Panc1 (cell line): Measurements from ENCODE around the gene GPRC5C. TPM values are rescaled to one million over a fixed set of nuclear protein-coding genes. Genes with fewer than 3 reads are reported as not detected.

Experiments
- ATAC-seq: fragments of 200-7000 bp; cut with Tn5 transposase; 2 replicates; pipeline ENCODE4 v1.9.1; 2020; ENCODE audit warnings: mild to moderate bottlenecking, moderate library complexity
- BruUV-seq: library from RNA; stranded (reverse); fragments of 400-500 nt; replicated peaks from 2 replicates; lab custom pipeline; 2021; lab: Mats Ljungman, UMichigan
- CTCF ChIA-PET: fragments of 300-600 bp; sonication (Branson Sonifier 250); formaldehyde crosslinking; loops from one replicate; lab custom pipeline; 2022; ENCODE audit warnings: antibody characterized with exemption; lab: Charles Lee
- POLR2A ChIA-PET: fragments of 300-600 bp; sonication (Branson Sonifier 250); formaldehyde crosslinking; loops from one replicate; lab custom pipeline; 2022; ENCODE audit warnings: antibody characterized with exemption; lab: Charles Lee
- DNase-seq: peaks from one replicate; pipeline ENCODE4 v3.0.0-alpha.2; 2010; ENCODE audit warnings: low read depth, low spot score
- H3K27ac ChIP-seq: 2 replicates; pipeline ENCODE4 v1.5.1; 2011; ENCODE audit warnings: mild to moderate bottlenecking, low read length, inconsistent platforms
- H3K27me3 ChIP-seq: fragments of 200-500 bp; sonication (Bioruptor generic); 2 replicates; pipeline ENCODE4 v1.6.0; 2014; ENCODE audit warnings: low read length, inconsistent platforms; ENCODE audit not compliant: control insufficient read depth, insufficient read depth
- H3K36me3 ChIP-seq: fragments of 200-500 bp; sonication (Bioruptor generic); 2 replicates; pipeline ENCODE4 v1.5.1; 2014; ENCODE audit warnings: inconsistent platforms, mild to moderate bottlenecking, low read length, moderate library complexity; ENCODE audit not compliant: control insufficient read depth, insufficient read depth
- H3K4me1 ChIP-seq: 2 replicates; pipeline ENCODE4 v1.5.1; 2011; ENCODE audit warnings: inconsistent platforms, mild to moderate bottlenecking, low read length, moderate library complexity; ENCODE audit not compliant: control insufficient read depth, insufficient read depth
- H3K4me3 ChIP-seq, 2 experiments: 2 replicates each; pipeline ENCODE4 v1.5.1; 2011 to 2012; ENCODE audit warnings: low read depth in 2 of 2, low read length in 2 of 2, mild to moderate bottlenecking in 2 of 2, inconsistent platforms in 1 of 2, moderate library complexity in 1 of 2
- H3K9me3 ChIP-seq: fragments of 200-500 bp; sonication (Bioruptor generic); 2 replicates; pipeline ENCODE4 v1.5.1; 2014; ENCODE audit warnings: low read depth, mild to moderate bottlenecking, inconsistent platforms, low read length, moderate library complexity; ENCODE audit not compliant: control insufficient read depth, insufficient read depth
- POLR2AphosphoS5 ChIP-seq: IDR thresholded peaks from 2 replicates; pipeline ENCODE4 v1.6.1; 2012; ENCODE audit warnings: mild to moderate bottlenecking, low read depth, low read length, moderate library complexity
- SIN3A ChIP-seq: IDR thresholded peaks from 2 replicates; pipeline ENCODE4 v1.6.1; 2012; ENCODE audit warnings: low read depth, mild to moderate bottlenecking, low read length, moderate library complexity, borderline replicate concordance; ENCODE audit not compliant: insufficient read depth
- TCF7L2 ChIP-seq: IDR thresholded peaks from 2 replicates; pipeline ENCODE4 v1.6.1; 2011; ENCODE audit warnings: mild to moderate bottlenecking, low read depth, low read length, inconsistent platforms
- in situ Hi-C: cut with HindIII; loops from 2 replicates; pipeline ENCODE4 v1.10.0; 2016; ENCODE audit warnings: low sequenced_read_pairs, low pct_unique_long_range_greater_than_20kb
- intact Hi-C: fragments of 100-400 bp; cut with micrococcal nuclease; formaldehyde crosslinking; loops from one replicate; pipeline ENCODE4 v1.10.0; 2022; ENCODE audit not compliant: unreplicated experiment
- total RNA-seq: library from RNA; stranded (reverse); gene quantifications from one replicate; pipeline ENCODE4 v1.2.1, GENCODE V29; 2021; ENCODE audit not compliant: unreplicated experiment
- TF ChIP-seq, protein P1 (sequence below), 2 experiments: IDR thresholded peaks; 2 replicates each; pipeline ENCODE4 v1.6.1; 2011 to 2012; ENCODE audit warnings: low read depth in 2 of 2, control low read depth in 1 of 2, low read length in 1 of 2, mild to moderate bottlenecking in 1 of 2, moderate library complexity in 1 of 2; ENCODE audit not compliant: insufficient read depth in 1 of 2
- TF ChIP-seq, protein P2 (sequence below): fragments of 450-650 bp; IDR thresholded peaks from 2 replicates; pipeline ENCODE4 v1.5.1; 2017; ENCODE audit warnings: mild to moderate bottlenecking

The GPRC5C gene
- total RNA-seq, 1 experiment from 2014 or later = 57.1 TPM

DNA sequence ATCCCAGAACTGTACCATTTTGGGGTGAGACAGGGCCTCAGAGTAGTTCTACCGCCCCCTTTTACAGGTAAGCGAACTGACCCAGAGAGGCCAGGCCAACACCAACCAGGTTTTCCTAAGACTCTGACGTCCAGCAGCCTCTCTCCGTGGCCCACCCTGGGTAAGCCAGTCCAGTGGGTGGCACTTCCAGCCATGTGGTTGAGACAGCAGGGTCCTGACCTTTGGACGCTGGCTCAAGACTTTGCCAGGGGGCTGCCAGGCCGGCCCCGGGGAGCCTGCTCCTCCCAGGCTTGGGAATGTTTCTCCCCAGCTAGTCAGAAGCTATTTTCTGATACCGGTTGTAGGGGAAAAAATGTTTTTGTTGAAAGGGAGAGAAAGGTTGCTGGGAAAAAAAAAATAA, 16.9 kb downstream of the GPRC5C start:
- intact Hi-C loops = no loop called here
- no TSS peak for BruUV-seq
- Histone ChIP-seq H3K9me3 (no peaks in the 10 kb centered on the region), H3K27me3 (no peaks in the 10 kb centered on the region), H3K4me1 (peaks cover 13% of the 10 kb centered on the region), H3K27ac (no peak overlapping the region), H3K4me3 (no peak overlapping the region), H3K36me3 (no peaks in the 10 kb centered on the region)
- ATAC-seq (no peak), DNase-seq (no peak)
- in situ Hi-C loops = no loop called here
- POLR2A ChIA-PET = interaction anchor here (0.7 kb wide), 1 partner anchor 50 kb away, joined by 6 read pairs; no protein-coding TSS in a partner anchor
- CTCF ChIA-PET = interaction anchor here (1.2 kb wide), 1 partner anchor 70 kb away, joined by 4 read pairs; no protein-coding TSS in a partner anchor
- no peak for TF ChIP-seq TCF7L2
- no peak for TF ChIP-seq SIN3A
- TF ChIP-seq, protein P1, sequence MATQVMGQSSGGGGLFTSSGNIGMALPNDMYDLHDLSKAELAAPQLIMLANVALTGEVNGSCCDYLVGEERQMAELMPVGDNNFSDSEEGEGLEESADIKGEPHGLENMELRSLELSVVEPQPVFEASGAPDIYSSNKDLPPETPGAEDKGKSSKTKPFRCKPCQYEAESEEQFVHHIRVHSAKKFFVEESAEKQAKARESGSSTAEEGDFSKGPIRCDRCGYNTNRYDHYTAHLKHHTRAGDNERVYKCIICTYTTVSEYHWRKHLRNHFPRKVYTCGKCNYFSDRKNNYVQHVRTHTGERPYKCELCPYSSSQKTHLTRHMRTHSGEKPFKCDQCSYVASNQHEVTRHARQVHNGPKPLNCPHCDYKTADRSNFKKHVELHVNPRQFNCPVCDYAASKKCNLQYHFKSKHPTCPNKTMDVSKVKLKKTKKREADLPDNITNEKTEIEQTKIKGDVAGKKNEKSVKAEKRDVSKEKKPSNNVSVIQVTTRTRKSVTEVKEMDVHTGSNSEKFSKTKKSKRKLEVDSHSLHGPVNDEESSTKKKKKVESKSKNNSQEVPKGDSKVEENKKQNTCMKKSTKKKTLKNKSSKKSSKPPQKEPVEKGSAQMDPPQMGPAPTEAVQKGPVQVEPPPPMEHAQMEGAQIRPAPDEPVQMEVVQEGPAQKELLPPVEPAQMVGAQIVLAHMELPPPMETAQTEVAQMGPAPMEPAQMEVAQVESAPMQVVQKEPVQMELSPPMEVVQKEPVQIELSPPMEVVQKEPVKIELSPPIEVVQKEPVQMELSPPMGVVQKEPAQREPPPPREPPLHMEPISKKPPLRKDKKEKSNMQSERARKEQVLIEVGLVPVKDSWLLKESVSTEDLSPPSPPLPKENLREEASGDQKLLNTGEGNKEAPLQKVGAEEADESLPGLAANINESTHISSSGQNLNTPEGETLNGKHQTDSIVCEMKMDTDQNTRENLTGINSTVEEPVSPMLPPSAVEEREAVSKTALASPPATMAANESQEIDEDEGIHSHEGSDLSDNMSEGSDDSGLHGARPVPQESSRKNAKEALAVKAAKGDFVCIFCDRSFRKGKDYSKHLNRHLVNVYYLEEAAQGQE (IDR thresholded peaks at IDR 0.05; ENCODE audit: insufficient read depth in 1 of 2, low read depth in 2 of 2, low read length in 1 of 2) = no peak

GRCh38 chr17:74449306-74449705, 17.4 kb downstream of the GPRC5C start:
- DNase-seq (no peak), ATAC-seq (no peak)
- H3K27ac ChIP-seq = no peak overlapping the region
- ChIA-PET CTCF (no interaction called here), POLR2A (no interaction called here)
- no peaks in the 10 kb centered on the region for H3K36me3 ChIP-seq
- H3K4me1 ChIP-seq = peaks cover 10% of the 10 kb centered on the region
- TF ChIP-seq SIN3A (no peak), TCF7L2 (no peak), POLR2AphosphoS5 (no peak)
- TF ChIP-seq, protein P1 (IDR thresholded peaks at IDR 0.05; ENCODE audit: insufficient read depth in 1 of 2, low read depth in 2 of 2, low read length in 1 of 2) = no peak
- TF ChIP-seq, protein P2, sequence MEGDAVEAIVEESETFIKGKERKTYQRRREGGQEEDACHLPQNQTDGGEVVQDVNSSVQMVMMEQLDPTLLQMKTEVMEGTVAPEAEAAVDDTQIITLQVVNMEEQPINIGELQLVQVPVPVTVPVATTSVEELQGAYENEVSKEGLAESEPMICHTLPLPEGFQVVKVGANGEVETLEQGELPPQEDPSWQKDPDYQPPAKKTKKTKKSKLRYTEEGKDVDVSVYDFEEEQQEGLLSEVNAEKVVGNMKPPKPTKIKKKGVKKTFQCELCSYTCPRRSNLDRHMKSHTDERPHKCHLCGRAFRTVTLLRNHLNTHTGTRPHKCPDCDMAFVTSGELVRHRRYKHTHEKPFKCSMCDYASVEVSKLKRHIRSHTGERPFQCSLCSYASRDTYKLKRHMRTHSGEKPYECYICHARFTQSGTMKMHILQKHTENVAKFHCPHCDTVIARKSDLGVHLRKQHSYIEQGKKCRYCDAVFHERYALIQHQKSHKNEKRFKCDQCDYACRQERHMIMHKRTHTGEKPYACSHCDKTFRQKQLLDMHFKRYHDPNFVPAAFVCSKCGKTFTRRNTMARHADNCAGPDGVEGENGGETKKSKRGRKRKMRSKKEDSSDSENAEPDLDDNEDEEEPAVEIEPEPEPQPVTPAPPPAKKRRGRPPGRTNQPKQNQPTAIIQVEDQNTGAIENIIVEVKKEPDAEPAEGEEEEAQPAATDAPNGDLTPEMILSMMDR = no peak
- H3K27me3 ChIP-seq = no peaks in the 10 kb centered on the region
- H3K9me3 ChIP-seq = no peaks in the 10 kb centered on the region
- intact Hi-C loops (no loop called here), in situ Hi-C loops (no loop called here)
- no peak overlapping the region for H3K4me3 ChIP-seq
- no TSS peak for BruUV-seq
